Spinal cord (tissue), 10 donors: ENCODE measurements around the gene DRAXIN. TPM values are rescaled to one million over a fixed set of nuclear protein-coding genes. Genes with fewer than 3 reads are reported as not detected.
"Not testable (repeated sequence)": the region's sequence is repeated elsewhere in the genome, so short reads cannot be mapped to it uniquely, and the experiment has no call there.

Source experiments
- DNase-seq, 6 donors: peaks; one replicate each; pipeline versions ENCODE4 v3.0.0 to v3.0.0-alpha.2; 2013 to 2015; ENCODE audit warnings: low spot score in 6 of 6, low read depth in 4 of 6
- H3K27ac ChIP-seq: one replicate; pipeline ENCODE4 v1.5.1; 2013; ENCODE audit warnings: low read depth, low read length, control low read depth
- H3K27me3 ChIP-seq: one replicate; pipeline ENCODE4 v1.6.1; 2013; ENCODE audit warnings: low read length; ENCODE audit not compliant: control insufficient read depth, insufficient read depth
- H3K36me3 ChIP-seq: one replicate; pipeline ENCODE4 v1.6.1; 2013; ENCODE audit warnings: low read length; ENCODE audit not compliant: control insufficient read depth, insufficient read depth
- H3K4me1 ChIP-seq: one replicate; pipeline ENCODE4 v1.6.1; 2013; ENCODE audit warnings: low read length; ENCODE audit not compliant: control insufficient read depth, insufficient read depth
- H3K4me3 ChIP-seq: one replicate; pipeline ENCODE4 v1.5.1; 2013; ENCODE audit warnings: low read depth, low read length, control low read depth
- H3K9me3 ChIP-seq: one replicate; pipeline ENCODE4 v1.6.1; 2013; ENCODE audit warnings: low read length; ENCODE audit not compliant: control insufficient read depth, insufficient read depth
- WGBS: methylation state at CpG from one replicate; pipeline ENCODE4 v1.1.5; 2013; ENCODE audit warnings: missing lambda C conversion rate; ENCODE audit not compliant: insufficient coverage; 5-methylcytosine and 5-hydroxymethylcytosine counted together
- long read RNA-seq, 4 donors: transcript quantifications; one replicate each; lab custom pipeline, GENCODE V29; 2026
- polyA plus RNA-seq, 2 donors: library from polyadenylated mRNA; unstranded; fragments of 120-200 nt; gene quantifications; one replicate each; pipeline ENCODE4 v1.2.1, GENCODE V29; 2013; ENCODE audit not compliant: insufficient read length in 2 of 2
- total RNA-seq, 2 donors: library from RNA; depleted of rRNA in 1 of 2; stranded (reverse); fragments of 120-200 nt in 1 of 2; fragments of >200 nt in 1 of 2; gene quantifications; one replicate each; pipeline versions ENCODE4 v1.2.3 to v1.2.4, GENCODE V29; 2013 to 2014
- donor health status: healthy.

Gene DRAXIN
- 1 to 10 TPM; 5.8 to 6.3 TPM for total RNA-seq
- 10 to 100 TPM; 11.4 to 18.3 TPM for polyA plus RNA-seq
- long read RNA-seq, donor 1, full-length matches to known transcripts: 4 of 4 reads
- long read RNA-seq, donor 1, partial matches to known transcripts: 0 of 4 reads
- long read RNA-seq, donor 1, other reads (novel, unspliced or antisense): 0 of 4 reads
- long read RNA-seq, donor 2: 0 reads
- long read RNA-seq, donor 3: 0 reads
- long read RNA-seq, donor 4: 0 reads

GRCh38 chr1:11691302-11691914, at the start of gene DRAXIN:
DRAXIN (plus strand) TSS chr1:11691710; CDS start chr1:11706259, 14,549 bp downstream.
- WGBS: under 1% methylated on average over 68 of the region's 78 CpGs
- no peaks in the 10 kb centered on the region for H3K9me3 ChIP-seq
- H3K27me3 ChIP-seq: peaks cover 27% of the 10 kb centered on the region
- peak in 3 of 6 donors; percentile 43 to 88 (median 83) for DNase-seq
- H3K27ac ChIP-seq: no peak within 1 kb of the TSS
- H3K36me3 ChIP-seq: no peaks in the 10 kb centered on the region
- H3K4me3 ChIP-seq: peak within 1 kb of the TSS; percentile 51
- H3K4me1 ChIP-seq: peaks cover 29% of the 10 kb centered on the region

DNA sequence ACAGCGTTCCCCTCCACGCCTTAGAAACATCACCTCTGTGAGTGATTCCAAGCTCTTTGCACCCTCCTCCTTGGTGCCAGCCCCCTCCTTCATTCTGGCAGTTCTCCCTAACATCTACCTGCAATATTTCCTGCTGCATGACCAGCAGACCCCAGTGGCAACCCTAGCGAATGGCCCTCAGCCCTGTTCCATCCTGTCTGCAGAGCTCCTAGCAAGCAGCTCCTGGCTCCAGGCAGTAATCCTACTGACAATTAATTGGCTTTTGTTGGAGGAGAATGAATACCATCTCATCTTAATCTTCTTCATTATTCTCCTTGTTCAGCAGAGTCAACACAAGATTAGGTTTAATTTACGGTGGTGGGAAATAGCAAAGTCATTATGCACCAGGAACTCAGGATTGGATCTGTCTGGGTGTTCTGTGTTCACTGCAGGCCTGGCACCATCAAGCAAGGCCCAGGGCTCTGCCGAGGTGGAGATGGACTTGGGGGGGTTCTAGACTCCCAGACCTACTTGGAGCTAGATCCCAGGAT, 49.7 kb upstream of the DRAXIN start:
- Histone ChIP-seq H3K27me3 (no peaks in the 10 kb centered on the region), H3K36me3 (peaks cover 2% of the 10 kb centered on the region), H3K9me3 (no peaks in the 10 kb centered on the region), H3K4me1 (peaks cover 28% of the 10 kb centered on the region), H3K4me3 (no peak overlapping the region), H3K27ac (no peak overlapping the region)
- peak in 1 of 6 donors; percentile 36 for DNase-seq
- whole genome bisulfite sequencing: 76% methylated on average over 4 of the region's 5 CpGs

GRCh38 chr1:11642418-11643017, 49.0 kb upstream of the DRAXIN start:
- H3K9me3 ChIP-seq, H3K27ac ChIP-seq, H3K36me3 ChIP-seq, H3K4me3 ChIP-seq, H3K27me3 ChIP-seq: not testable (repeated sequence)
- peaks cover 30% of the 10 kb centered on the region for H3K4me1 ChIP-seq
- peak in 4 of 6 donors; percentile 58 to 94 (median 75) for DNase-seq
- 25% methylated on average over 8 of the region's 18 CpGs for WGBS

DNA sequence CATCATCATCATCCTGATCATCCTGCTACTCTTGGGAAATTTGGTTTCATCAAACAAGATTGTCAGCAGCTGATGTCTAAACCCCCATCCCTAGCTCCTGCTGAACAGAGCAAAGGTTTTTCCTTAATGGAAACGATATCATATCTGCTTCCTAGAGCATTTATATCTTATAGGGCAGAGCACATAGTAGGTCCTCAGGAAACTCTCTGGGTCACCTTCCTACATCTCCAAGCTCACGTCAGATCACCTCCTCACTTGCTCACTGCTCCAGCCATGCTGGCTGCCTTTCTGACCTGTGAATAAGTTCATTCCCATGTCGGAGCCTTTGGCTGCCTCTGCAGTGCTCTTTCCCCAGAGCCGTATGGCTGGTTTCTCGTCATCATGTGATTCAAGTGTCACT, 47.7 kb upstream of the DRAXIN start:
- Histone ChIP-seq H3K27me3 (no peaks in the 10 kb centered on the region), H3K36me3 (peaks cover 14% of the 10 kb centered on the region), H3K4me1 (peaks cover 34% of the 10 kb centered on the region), H3K27ac (no peak overlapping the region), H3K9me3 (no peaks in the 10 kb centered on the region), H3K4me3 (no peak overlapping the region)
- WGBS: 70% methylated on average over 5 of the region's 5 CpGs
- no peak for DNase-seq

- no peak overlapping the region for H3K4me3 ChIP-seq
- no peaks in the 10 kb centered on the region for H3K9me3 ChIP-seq
- no peak for DNase-seq
- H3K27me3 ChIP-seq: peaks cover 11% of the 10 kb centered on the region
- WGBS: 94% methylated on average over 2 of the region's 5 CpGs
- H3K36me3 ChIP-seq: peaks cover 24% of the 10 kb centered on the region
- H3K4me1 ChIP-seq: peaks cover 46% of the 10 kb centered on the region
- H3K27ac ChIP-seq: no peak overlapping the region
Observed at GRCh38 chr1:11645270-11645669, 46.2 kb upstream of the DRAXIN start.

DNA sequence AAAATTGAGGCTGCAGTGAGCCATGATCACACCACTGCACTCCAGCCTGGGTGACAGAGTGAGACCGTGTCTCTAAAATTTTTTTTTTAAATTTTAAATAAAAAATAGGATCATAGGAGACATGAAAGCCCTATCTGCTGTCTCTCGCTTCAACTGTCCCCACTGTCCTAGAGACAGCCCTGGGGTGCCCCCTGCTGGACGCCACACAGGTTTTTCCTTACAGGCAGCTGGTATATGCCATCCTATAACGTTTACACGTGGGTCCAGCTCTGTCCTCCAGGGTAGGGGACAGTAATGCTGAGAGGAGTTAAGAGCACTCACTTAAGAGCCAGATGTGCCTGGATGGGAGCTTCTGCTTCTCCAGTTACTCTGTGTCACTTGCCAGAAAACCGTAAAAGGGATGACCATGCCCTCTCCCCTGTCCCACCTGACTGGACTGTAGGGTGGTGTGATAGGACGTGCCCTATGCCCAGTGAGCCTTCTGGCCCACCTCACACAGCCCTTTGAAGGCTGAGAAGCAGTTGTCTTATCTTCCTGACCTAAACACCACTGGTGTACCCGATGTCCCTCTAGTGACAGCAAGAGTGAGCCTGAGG, 45.7 kb upstream of the DRAXIN start:
- DNase-seq: peak in 5 of 6 donors; percentile 70 to 95 (median 84)
- no peaks in the 10 kb centered on the region for H3K9me3 ChIP-seq
- peaks cover 51% of the 10 kb centered on the region for H3K4me1 ChIP-seq
- peaks cover 26% of the 10 kb centered on the region for H3K36me3 ChIP-seq
- WGBS: 52% methylated on average over 5 of the region's 8 CpGs
- no peak overlapping the region for H3K4me3 ChIP-seq
- peaks cover 15% of the 10 kb centered on the region for H3K27me3 ChIP-seq
- no peak overlapping the region for H3K27ac ChIP-seq

DNA sequence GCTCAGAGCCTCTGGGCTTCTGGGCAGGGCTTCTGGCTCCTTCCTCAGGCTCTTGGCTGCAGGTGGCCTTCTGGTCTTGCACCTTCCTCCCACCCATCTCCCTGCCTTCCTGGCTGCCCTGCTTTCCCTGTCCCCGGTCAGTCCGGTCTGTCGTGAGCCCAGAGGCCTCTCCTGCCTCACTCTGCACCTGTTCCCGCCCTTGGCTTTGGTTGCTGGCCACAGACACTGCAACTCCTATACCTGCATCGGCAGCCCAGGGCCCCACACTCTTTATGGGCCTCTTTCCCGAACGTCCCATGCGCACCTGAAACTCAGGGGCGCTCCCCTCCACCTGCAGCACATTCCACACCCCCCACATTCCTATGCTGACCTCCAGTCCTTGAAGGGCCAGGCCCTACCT, 45.2 kb upstream of the DRAXIN start:
- no peak for DNase-seq
- Histone ChIP-seq H3K4me1 (peaks cover 52% of the 10 kb centered on the region), H3K27me3 (peaks cover 19% of the 10 kb centered on the region), H3K9me3 (no peaks in the 10 kb centered on the region), H3K27ac (no peak overlapping the region), H3K36me3 (peaks cover 26% of the 10 kb centered on the region), H3K4me3 (no peak overlapping the region)
- WGBS: 95% methylated on average over 9 of the region's 9 CpGs

DNA sequence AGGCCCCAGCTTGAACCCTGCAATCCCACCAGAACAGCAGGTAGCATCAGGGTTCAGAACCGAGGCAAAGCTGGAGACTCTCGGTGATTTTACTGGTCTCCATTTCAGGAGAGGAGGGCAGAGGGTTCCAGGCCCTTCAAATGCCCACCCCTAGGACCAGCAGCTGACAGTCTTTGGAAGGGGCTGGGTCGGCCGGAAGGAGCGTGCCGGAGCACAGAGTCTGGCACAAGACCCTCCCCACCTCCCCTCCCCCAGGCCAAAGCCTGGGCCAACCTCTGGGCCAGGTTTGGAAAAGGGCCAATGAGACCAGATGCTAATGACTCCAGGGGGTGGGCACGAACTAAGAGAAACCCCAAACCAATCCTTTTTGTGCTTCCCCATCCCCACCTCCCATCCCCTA, 44.2 kb upstream of the DRAXIN start:
- Histone ChIP-seq H3K27ac (peak overlapping the region; percentile 22), H3K4me3 (no peak overlapping the region), H3K4me1 (peaks cover 47% of the 10 kb centered on the region), H3K36me3 (peaks cover 26% of the 10 kb centered on the region), H3K9me3 (no peaks in the 10 kb centered on the region), H3K27me3 (peaks cover 19% of the 10 kb centered on the region)
- DNase-seq: no peak
- WGBS: 75% methylated on average over 2 of the region's 7 CpGs

DNA sequence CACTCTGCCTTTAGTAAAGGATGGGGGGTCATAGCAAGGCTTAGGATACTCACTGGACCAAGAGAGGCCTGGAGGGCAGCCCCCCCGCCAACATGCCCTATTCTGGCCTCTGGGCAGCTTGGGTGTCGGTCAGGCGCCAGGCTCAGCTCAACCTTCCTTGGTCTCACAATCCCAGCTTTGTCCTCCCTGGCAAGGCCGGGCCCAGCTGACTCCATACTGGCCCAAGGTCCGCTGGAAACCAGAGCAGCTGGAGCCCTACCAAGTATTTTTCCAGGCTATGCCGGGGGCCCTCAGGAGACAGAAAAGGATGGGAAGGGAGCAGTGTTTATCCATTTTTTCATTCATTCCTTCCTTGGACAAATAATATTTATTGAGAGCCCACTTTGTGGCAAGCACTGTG, 43.5 kb upstream of the DRAXIN start:
- H3K9me3 ChIP-seq: no peaks in the 10 kb centered on the region
- H3K4me1 ChIP-seq: peaks cover 54% of the 10 kb centered on the region
- peaks cover 26% of the 10 kb centered on the region for H3K36me3 ChIP-seq
- H3K27ac ChIP-seq: peak overlapping the region; percentile 22
- H3K27me3 ChIP-seq: peaks cover 19% of the 10 kb centered on the region
- 72% methylated on average over 3 of the region's 6 CpGs for WGBS
- no peak overlapping the region for H3K4me3 ChIP-seq
- DNase-seq: peak in 2 of 6 donors; percentile 23 to 82
